Lower leg skin (tissue), 3 donors: ENCODE data around the gene APP.

Experiments
- POLR2A ChIP-seq, 2 donors: fragments of 450-650 bp; IDR thresholded peaks; one replicate each; pipeline ENCODE4 v1.6.1; 2016 to 2017; ENCODE audit warnings: antibody characterized with exemption in 2 of 2, mild to moderate bottlenecking in 1 of 2, moderate library complexity in 1 of 2
- TF ChIP-seq, protein P1 (sequence below), 3 donors: fragments of 450-650 bp; IDR thresholded peaks; one replicate each; pipeline ENCODE4 v1.5.1; 2016; ENCODE audit warnings: antibody characterized with exemption in 3 of 3, mild to moderate bottlenecking in 3 of 3, moderate library complexity in 2 of 3

DNA sequence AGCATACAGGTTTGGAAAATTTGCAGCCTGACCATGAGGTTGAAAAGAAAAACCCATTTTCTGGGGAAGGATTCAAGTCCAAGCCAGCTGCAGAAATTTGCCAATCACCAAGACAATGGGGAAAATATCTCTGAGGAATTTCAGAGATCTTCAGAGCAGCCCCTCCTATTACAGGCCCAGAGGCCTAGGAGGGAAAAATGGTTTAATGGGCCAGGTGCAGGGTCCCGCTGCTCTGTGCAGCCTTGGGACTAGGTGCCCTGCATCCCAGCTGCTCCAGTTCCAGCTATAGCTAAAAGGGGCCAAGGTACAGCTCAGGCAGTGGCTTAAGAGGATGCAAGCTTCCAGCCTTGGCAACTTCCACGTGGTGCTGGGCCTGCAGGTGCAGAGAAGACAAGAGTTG is 322.3 kb downstream of the APP start:
- TF ChIP-seq, protein P1, sequence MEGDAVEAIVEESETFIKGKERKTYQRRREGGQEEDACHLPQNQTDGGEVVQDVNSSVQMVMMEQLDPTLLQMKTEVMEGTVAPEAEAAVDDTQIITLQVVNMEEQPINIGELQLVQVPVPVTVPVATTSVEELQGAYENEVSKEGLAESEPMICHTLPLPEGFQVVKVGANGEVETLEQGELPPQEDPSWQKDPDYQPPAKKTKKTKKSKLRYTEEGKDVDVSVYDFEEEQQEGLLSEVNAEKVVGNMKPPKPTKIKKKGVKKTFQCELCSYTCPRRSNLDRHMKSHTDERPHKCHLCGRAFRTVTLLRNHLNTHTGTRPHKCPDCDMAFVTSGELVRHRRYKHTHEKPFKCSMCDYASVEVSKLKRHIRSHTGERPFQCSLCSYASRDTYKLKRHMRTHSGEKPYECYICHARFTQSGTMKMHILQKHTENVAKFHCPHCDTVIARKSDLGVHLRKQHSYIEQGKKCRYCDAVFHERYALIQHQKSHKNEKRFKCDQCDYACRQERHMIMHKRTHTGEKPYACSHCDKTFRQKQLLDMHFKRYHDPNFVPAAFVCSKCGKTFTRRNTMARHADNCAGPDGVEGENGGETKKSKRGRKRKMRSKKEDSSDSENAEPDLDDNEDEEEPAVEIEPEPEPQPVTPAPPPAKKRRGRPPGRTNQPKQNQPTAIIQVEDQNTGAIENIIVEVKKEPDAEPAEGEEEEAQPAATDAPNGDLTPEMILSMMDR (IDR thresholded peaks at IDR 0.05) = no peak
- TF ChIP-seq POLR2A (IDR thresholded peaks at IDR 0.05) = no peak
